A204.1 (cell line): ENCODE results near the gene BID.
"Not testable (repeated sequence)": the region's sequence is repeated elsewhere in the genome, so short reads cannot be mapped to it uniquely, and the experiment has no call there.

Experiments used
- FAIRE-seq: peaks from 2 replicates; lab custom pipeline; 2012; peaks lifted over from hg19 to GRCh38; lab: Jason Lieb, UNC

Gene BID

GRCh38 chr22:17769013-17769715 is 5.1 kb downstream of the BID start:
- no peak for FAIRE-seq

DNA sequence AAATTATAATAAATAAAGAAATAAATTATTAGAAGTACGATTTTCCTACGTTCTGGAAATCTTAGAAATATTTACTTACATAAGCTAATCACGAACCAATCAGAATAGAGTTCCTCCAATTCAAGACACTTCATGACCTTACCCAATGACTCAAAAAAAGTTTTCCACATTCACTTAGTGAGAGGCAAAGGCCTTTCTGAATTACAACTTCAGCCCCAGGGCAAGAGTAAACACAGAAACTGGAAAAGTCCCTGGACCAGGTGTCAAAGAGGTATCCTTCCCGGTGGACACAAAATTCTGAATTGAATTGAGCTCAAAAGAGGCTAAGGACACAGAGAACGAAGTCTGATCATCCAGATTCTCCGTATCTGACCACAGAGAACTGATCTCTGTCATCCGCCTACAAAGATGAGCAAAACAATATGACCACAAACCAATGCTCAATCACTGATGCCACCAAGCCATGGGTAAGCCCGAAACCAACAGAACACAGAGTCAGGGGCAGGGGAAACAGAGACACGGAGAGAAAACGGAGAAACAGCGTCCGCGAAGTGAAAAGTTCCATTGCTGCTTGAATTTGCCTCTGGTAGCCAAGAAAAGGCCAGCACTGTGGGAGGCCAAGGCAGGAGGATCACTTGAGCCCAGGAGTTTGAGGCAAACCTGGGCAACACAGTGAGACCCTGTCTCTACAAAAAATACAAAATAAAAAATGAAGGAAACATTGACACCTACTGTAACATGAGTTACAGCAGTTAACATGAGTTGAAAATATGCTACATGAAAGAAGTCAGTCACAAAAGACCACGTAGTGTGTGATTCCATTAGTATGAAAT is 6.8 kb downstream of the BID start:
- FAIRE-seq: no peak

DNA sequence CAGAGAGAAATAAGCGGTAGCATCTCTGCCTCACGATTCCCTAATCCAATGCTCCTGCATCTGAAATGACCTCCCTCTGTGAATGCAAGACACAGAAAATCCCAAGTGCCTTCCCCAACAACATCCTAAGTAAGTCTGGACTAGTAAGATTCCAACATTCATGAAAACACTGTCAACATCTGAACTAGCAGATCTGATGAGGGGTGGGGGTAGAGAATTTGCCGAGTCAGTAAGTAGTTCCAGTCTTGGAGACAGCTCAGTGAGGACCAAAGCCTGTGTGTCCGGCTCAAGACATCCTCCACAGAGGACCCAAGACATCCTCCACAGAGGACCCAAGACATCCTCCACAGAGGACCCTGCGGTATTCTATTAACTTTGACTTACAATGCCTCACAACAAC is 9.4 kb downstream of the BID start:
- FAIRE-seq: not testable (repeated sequence)

GRCh38 chr22:17764036-17764435 is 10.2 kb downstream of the BID start:
- no peak for FAIRE-seq

- FAIRE-seq: not testable (repeated sequence)
These were observed 10.8 kb downstream of the BID start for GRCh38 chr22:17763442-17763841.

DNA sequence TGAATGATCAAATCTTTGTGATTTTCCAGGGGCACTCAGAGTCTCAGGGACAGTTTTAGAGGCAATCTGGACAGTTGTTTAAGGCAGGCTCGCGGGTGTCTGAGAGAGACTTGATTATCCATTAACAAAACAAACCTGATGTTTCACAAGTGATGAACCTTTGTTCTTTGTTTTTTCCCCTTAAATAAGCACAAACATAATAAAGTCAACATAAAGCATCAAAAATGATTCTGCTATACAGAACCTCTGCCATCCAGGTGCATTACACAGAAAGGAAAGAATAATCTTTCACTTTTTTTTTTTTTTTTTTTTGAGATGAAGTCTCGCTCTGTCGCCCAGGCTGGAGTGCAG is 13.2 kb downstream of the BID start:
- FAIRE-seq: no peak

- no peak for FAIRE-seq
These were observed 19.9 kb downstream of the BID start for GRCh38 chr22:17754233-17754925.

DNA sequence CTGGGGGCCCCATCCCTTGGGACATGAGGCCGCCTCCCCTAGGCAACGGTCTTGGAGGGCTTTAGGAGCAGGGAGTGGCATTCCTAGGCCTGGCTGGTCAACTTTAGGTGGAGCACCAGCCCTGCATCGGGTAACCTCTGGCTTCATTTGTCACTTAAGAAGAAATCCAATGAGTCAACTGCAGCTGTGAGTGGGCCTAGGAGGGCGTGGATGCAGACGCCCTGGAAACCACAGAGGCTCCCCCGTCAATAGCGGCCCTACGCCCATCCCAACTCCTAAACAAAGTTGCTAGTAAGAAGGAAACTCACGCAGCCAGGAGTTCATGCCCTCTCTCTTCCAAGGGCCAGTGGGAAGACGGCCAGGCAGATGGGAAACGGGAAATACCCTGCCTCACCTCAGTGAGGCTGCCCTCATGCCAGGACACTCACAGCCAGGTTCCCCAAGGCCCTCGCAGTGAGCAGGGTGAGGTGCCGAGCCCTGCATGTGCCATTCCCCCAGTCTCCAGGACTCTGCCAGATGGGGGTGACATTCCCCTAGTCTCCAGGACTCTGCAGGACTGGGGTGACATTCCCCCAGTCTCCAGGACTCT is 20.8 kb downstream of the BID start:
- no peak for FAIRE-seq

DNA sequence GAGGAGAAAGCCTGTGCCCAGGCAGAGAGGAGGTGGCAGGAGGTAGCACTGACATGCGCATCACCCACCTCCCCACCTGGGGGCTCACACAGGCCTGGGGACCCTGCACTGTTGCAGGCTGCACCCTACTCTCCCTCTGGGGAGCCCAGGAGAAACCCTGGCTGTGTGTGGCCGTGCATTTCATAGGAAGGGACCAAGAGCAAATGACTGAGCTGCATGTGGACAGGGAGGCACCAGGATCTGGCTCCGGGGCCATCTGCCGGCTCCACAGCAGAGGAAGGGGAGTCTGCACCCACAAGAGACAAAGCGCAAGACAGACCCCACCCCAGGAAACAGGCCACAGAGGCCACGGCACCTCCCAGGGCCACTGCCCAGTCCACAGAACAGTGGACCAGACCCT is 22.7 kb downstream of the BID start:
- no peak for FAIRE-seq

DNA sequence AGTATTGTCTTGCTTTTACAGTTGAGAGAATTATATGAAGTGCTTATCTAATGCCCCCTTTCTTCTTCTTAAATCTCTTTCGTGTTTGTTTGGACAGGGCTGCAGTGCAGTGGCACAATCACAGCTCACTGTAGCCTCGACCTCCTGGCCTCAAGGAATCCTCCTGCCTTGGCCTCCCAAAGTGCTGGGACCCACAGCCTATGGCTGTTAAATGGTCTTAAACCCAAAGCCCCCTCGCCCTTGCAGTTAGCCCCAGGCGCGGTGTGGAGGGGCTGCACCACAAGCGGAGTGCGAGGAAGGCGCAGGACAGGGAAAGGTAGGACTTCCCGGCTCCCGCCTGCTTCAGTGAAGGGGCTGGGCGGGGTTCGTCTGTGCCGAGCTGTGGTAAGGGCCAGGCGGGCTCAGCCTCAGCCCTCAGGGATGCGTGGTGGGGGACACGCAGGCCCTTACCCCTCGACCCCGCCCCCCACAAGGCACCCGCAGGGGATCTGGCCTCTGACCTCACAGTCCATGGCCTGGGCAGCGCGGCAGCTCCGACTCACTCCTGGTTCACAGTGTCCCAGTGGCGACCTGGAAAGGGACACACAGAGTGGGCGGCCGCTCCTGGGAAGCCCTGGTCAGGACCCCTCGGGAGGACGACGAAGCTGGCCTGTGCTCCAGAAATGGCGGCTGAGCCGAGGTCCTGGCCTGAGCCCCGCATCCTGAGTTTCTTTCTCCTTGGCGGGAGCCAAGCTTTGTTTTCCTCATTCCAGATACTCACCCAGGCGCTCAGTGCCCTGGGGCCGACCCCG is 24.5 kb downstream of the BID start:
- no peak for FAIRE-seq

- FAIRE-seq: no peak
These were observed 25.5 kb downstream of the BID start for GRCh38 chr22:17748555-17749353.

- no peak for FAIRE-seq
These were observed 27.4 kb downstream of the BID start for GRCh38 chr22:17746916-17747315.

DNA sequence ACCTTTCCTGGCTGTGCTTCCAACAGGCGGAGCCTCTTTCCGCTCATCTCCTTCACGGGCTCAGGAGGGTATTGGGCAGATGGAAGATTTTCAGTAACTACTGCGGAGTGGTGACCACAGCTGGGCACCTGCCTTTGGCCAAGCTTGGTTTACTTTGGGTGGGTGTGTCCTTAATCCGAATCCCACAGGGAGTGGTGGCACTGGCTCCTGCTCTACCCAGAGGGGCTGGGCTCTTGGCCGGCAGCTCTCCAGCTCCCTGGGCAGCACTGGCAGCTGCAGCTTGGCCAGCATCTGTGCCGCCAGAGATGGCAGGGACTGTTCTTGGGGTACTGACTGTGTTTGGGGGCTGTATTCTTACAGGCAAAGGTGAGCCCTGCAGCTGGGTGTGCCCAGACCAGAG is 29.8 kb downstream of the BID start:
- FAIRE-seq: no peak

DNA sequence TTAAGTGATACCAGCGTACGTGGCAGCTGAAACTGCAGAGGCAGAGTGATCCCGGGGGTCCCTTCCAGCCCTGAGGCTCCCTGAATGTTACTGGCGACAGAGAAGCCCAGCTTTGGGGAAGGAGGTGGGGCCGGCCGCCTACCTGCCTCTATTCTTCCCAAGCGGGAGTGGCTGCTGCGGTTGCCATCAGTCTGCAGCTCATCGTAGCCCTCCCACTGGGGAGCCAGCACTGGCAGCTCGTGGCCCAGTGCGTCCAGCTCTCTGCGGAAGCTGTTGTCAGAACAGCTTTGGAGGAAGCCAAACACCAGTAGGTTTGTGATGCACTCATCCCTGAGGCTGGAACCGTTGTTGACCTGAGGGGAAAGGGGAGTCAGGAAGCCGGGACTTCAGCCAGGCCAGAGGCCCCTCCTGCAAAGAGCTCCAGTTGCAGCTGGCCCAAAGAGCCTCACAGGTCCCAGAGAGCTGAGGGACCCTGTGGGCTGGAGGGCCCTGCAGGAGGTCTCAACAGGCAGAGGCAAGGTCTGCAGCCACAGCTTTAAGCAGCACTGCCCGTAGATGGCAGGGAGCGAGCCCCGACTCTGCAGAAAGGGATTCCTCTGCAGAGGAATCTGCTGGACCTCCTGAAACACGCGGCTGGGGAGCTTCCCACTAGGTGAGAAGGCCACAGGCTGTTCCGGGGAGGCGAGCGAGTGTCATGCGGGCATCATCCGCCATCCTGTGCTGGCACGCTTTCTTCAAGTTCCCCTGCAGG is 30.4 kb downstream of the BID start:
- no peak for FAIRE-seq

DNA sequence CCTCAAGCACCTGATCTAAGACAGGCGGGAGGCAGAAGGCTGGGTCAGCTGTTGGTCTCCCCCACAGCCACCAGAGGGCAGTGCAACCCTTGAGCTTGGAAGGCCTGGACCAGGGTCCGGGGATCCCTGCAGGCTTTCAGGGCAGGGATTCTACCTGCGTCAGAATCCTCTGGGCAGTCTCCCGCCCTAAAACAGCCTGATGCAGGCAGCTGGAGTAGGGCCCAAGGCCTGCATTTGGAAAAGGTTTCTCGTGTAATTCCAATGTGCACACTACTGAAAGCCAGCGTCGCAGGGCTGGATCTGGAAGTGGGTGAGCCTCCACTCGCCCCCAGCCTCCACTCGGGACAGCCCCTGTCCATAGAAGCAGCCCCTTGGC is 31.8 kb downstream of the BID start:
- FAIRE-seq: no peak

DNA sequence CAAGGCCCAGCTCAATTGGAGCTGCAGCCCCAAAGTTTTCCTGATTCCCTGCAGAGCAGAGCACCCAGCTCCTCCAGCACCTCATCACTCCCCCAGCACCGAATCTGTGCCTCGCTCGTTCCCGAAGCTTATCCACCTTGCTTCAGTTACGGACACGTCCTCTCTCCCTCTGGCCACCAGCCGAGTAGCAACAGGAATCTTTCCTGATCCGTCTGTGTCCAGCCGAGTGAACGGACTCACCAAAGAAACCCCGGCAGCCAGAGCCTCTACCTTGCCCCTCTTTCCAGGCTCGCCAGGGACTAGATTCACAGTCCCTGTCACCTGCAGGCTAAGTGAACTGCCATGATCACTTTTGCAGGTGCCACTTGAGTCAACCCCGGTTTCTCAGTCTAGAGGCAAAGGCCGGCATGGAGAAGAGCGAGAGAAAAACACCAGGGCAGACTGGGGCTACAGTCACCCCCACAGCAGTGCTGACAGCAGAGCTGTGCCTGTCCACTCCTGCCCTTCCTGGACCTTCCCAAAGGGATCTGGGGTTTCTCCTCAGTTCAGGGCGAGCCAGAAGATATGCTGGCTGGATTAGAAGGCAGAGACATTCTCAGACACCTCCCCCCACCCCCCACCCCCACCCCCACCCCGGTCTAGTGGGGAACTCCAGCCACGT is 32.3 kb downstream of the BID start:
- no peak for FAIRE-seq

DNA sequence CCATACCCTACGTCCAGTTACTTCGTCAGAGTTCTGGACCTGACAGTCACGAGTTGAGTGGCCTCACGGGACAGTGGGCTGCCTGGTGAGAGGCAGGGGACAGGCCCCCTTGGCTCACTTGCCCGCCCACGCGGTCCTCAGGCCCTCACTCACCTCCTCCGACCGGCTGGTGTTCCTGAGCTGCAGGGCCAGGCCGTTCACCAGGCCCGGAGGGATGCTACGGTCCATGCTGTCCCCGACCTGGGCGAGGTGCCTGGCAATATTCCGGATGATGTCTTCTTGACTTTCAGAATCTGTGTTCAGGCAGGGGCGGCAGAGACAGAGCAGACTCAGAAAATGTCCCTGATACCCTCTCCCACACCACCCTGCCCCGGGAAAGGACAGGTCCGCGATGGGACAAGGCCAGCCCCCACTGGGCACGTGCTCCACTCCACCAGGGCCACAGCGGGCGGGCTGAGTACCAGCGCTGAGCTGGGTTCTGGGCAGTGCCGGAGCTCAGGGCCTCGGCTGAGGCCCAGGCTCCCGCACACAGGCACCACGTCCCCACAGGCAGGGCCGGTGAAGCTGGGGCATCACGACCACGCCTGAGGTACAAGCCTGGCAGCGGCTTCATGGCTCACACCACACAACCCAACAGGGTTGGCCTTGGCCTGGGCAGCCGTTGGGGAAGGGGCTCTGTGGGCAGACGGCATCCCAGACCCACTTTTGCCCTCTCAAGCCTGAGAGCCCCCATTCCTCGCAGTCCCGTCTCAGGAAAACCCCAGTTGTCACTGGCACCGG is 34.9 kb downstream of the BID start:
- no peak for FAIRE-seq

- FAIRE-seq: no peak
These were observed 35.7 kb downstream of the BID start for GRCh38 chr22:17738386-17739128.
